HepG2 (cell line): ENCODE results near the gene PIP4K2B. TPM values are rescaled to one million over a fixed set of nuclear protein-coding genes. Genes with fewer than 3 reads are reported as not detected.

Source experiments
- GABPA ChIP-seq, 2 experiments: IDR thresholded peaks; 2 replicates each; pipeline ENCODE4 v1.6.1; 2011 to 2016; ENCODE audit warnings: low read depth in 2 of 2, low read length in 1 of 2, missing biosample characterization in 1 of 2, missing genetic modification characterization in 1 of 2
- HNF4A ChIP-seq: sonication (generic); formaldehyde crosslinking; IDR thresholded peaks from 2 replicates; pipeline ENCODE4 v1.4.0; 2020; ENCODE audit warnings: missing genetic modification reagents
- KLF9 ChIP-seq: IDR thresholded peaks from 2 replicates; pipeline ENCODE4 v1.6.1; 2016; ENCODE audit warnings: low read depth
- MED8 ChIP-seq: sonication (generic); formaldehyde crosslinking; IDR thresholded peaks from 2 replicates; pipeline ENCODE4 v1.8.1; 2023; ENCODE audit warnings: mild to moderate bottlenecking, missing genetic modification reagents; ENCODE audit not compliant: insufficient replicate concordance
- PITX1 ChIP-seq: sonication (generic); formaldehyde crosslinking; IDR thresholded peaks from 2 replicates; pipeline ENCODE4 v1.5.1; 2020; ENCODE audit warnings: mild to moderate bottlenecking, missing genetic modification reagents
- POLR2A ChIP-seq, 2 experiments: IDR thresholded peaks; 2 replicates each; pipeline ENCODE4 v1.6.1; 2011; ENCODE audit warnings: low read depth in 2 of 2, low read length in 2 of 2, mild to moderate bottlenecking in 1 of 2, moderate library complexity in 1 of 2; ENCODE audit not compliant: insufficient read depth in 1 of 2
- TMF1 ChIP-seq: sonication (generic); formaldehyde crosslinking; IDR thresholded peaks from 2 replicates; pipeline ENCODE4 v1.8.1; 2022; ENCODE audit warnings: low read depth, missing genetic modification reagents
- ZBTB3 ChIP-seq: sonication (generic); formaldehyde crosslinking; IDR thresholded peaks from 2 replicates; pipeline ENCODE4 v1.4.0; 2020; ENCODE audit warnings: low read depth, mild to moderate bottlenecking, moderate library complexity, missing genetic modification reagents, borderline replicate concordance
- ZBTB42 ChIP-seq: sonication (generic); formaldehyde crosslinking; IDR thresholded peaks from 2 replicates; pipeline ENCODE4 v1.5.0; 2020; ENCODE audit warnings: mild to moderate bottlenecking, missing genetic modification reagents
- ZIK1 ChIP-seq: sonication (generic); formaldehyde crosslinking; IDR thresholded peaks from 2 replicates; pipeline ENCODE4 v1.5.0; 2020; ENCODE audit warnings: mild to moderate bottlenecking, low read depth, missing genetic modification reagents, borderline replicate concordance
- ZNF616 ChIP-seq: sonication (generic); formaldehyde crosslinking; IDR thresholded peaks from 2 replicates; pipeline ENCODE4 v1.5.0; 2020; ENCODE audit warnings: low read depth, mild to moderate bottlenecking, missing genetic modification reagents
- ZSCAN29 ChIP-seq: sonication (generic); formaldehyde crosslinking; conservative IDR thresholded peaks from 2 replicates; pipeline ENCODE4 v1.4.0; 2020; ENCODE audit warnings: mild to moderate bottlenecking, missing genetic modification reagents
- polyA plus RNA-seq, 8 experiments: library from polyadenylated mRNA; depleted of rRNA in 3 of 8; stranded (reverse) in 7 of 8; unstranded in 1 of 8; fragments of >200 nt; fragmentation: Illumina TruSeq in 4 of 8; extraction: Trizol in 4 of 8; gene quantifications; 2 replicates each; pipeline versions ENCODE4 v1.2.1 to v1.2.3, GENCODE V29; 2011 to 2016; ENCODE audit warnings: low read depth in 4 of 8, missing spikeins in 1 of 8, mixed read lengths in 1 of 8; ENCODE audit not compliant: insufficient read depth in 1 of 8
- total RNA-seq, 5 experiments: library from RNA; depleted of rRNA; stranded (reverse); fragments of >200 nt; fragmentation: Illumina TruSeq; extraction: Trizol; gene quantifications; 2 replicates each; pipeline ENCODE4 v1.2.3, GENCODE V29; 2016; ENCODE audit warnings: low read depth in 1 of 5
- TF ChIP-seq, protein P1 (sequence below): sonication (generic); formaldehyde crosslinking; IDR thresholded peaks from 2 replicates; pipeline ENCODE4 v1.4.0; 2020; ENCODE audit warnings: missing genetic modification reagents, mild to moderate bottlenecking, borderline replicate concordance
- TF ChIP-seq, protein P2 (sequence below): sonication (generic); formaldehyde crosslinking; IDR thresholded peaks from 2 replicates; pipeline ENCODE4 v1.4.0; 2020; ENCODE audit warnings: missing genetic modification reagents, mild to moderate bottlenecking, borderline replicate concordance
- TF ChIP-seq, protein P3 (sequence below): sonication (generic); formaldehyde crosslinking; IDR thresholded peaks from 2 replicates; pipeline ENCODE4 v1.4.0; 2020; ENCODE audit warnings: mild to moderate bottlenecking, missing genetic modification reagents, borderline replicate concordance
- TF ChIP-seq, protein P4 (sequence below): sonication (generic); formaldehyde crosslinking; IDR thresholded peaks from 2 replicates; pipeline ENCODE4 v1.5.1; 2020; ENCODE audit warnings: mild to moderate bottlenecking, moderate library complexity, missing genetic modification reagents
- TF ChIP-seq, protein P5 (sequence below), 2 experiments: sonication (generic) in 1 of 2; formaldehyde crosslinking in 1 of 2; IDR thresholded peaks; 2 replicates each; pipeline versions ENCODE4 v1.4.0 to v1.6.1; 2018 to 2020; ENCODE audit warnings: missing genetic modification reagents in 2 of 2, borderline replicate concordance in 1 of 2, low read depth in 1 of 2, mild to moderate bottlenecking in 1 of 2, missing biosample characterization in 1 of 2

Gene PIP4K2B
- total and polyA plus RNA-seq, 2 of the 13 experiments (the other 11 are each of a cell fraction or from before 2014, with no cell fraction given): 20.4 to 54.0 TPM

DNA sequence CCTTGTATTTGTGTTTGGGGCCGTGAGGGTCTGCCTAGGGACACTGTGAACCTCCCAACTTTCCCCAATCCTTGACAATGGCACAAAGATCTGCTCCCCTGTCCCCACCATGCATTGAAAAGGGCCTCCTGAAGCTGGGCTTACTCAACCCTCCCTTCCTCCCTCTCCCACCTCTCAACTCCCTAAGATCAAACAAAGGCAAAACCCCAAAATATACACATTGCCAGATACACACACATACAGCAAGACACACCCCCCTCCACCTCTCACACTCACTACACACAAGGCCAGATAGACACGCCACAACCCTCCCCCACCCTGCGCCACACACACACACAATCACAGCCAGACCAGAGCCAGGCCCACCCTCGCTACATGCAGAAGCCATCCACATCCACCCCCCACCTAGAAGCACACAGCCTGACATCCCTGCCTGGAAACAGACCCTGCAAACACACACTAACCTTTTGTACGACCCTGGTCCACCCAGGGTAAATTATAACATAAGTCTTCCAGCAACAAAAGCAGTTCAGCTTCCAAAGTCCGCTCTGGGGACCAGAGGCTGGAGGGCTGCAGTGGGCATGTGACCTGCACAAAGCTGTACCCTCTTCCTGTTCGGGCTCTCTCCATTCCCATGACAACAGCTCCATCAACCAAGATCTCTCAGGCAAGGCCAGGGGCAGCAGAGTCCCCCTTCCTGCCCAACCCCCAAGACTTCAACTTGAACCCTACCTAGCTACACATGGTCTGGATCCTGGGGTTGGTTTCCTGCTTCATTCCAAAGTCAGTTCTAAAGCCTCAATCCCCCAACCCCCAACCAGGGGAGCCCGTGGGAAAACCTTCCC, 53.1 kb downstream of the PIP4K2B start (continued):
- TF ChIP-seq, protein P1, sequence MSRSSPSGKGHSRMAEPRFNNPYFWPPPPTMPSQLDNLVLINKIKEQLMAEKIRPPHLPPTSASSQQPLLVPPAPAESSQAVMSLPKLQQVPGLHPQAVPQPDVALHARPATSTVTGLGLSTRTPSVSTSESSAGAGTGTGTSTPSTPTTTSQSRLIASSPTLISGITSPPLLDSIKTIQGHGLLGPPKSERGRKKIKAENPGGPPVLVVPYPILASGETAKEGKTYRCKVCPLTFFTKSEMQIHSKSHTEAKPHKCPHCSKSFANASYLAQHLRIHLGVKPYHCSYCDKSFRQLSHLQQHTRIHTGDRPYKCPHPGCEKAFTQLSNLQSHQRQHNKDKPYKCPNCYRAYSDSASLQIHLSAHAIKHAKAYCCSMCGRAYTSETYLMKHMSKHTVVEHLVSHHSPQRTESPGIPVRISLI: no peak; the same call in 1 of the 2 replicates
- TF ChIP-seq MED8 (CRISPR knock-in tag): no peak
- TF ChIP-seq TMF1 (CRISPR knock-in tag): no peak
- TF ChIP-seq HNF4A (CRISPR knock-in tag): peak; percentile 97
- TF ChIP-seq, protein P2, sequence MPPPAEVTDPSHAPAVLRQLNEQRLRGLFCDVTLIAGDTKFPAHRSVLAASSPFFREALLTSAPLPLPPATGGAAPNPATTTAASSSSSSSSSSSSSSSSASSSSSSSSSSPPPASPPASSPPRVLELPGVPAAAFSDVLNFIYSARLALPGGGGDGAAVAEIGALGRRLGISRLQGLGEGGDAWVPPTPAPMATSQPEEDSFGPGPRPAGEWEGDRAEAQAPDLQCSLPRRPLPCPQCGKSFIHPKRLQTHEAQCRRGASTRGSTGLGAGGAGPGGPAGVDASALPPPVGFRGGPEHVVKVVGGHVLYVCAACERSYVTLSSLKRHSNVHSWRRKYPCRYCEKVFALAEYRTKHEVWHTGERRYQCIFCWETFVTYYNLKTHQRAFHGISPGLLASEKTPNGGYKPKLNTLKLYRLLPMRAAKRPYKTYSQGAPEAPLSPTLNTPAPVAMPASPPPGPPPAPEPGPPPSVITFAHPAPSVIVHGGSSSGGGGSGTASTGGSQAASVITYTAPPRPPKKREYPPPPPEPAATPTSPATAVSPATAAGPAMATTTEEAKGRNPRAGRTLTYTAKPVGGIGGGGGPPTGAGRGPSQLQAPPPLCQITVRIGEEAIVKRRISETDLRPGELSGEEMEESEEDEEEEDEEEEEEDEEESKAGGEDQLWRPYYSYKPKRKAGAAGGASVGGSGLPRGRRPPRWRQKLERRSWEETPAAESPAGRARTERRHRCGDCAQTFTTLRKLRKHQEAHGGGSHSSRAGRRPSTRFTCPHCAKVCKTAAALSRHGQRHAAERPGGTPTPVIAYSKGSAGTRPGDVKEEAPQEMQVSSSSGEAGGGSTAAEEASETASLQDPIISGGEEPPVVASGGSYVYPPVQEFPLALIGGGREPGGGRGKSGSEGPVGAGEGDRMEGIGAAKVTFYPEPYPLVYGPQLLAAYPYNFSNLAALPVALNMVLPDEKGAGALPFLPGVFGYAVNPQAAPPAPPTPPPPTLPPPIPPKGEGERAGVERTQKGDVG: no peak
- 0 out of 2 replicates have a peak, but pooled peaks have one; percentile 38 for TF ChIP-seq ZBTB3 (CRISPR knock-in tag)
- TF ChIP-seq PITX1 (CRISPR knock-in tag): peak; percentile 37; the same call in 1 of the 2 replicates
- TF ChIP-seq ZNF616: no peak
- no peak for TF ChIP-seq GABPA (IDR thresholded peaks at IDR 0.05; ENCODE audit: low read depth, low read length)
- peak; percentile 81 for TF ChIP-seq GABPA (CRISPR knock-in tag; IDR thresholded peaks at IDR 0.05; ENCODE audit: low read depth)
- TF ChIP-seq ZIK1: no peak
- TF ChIP-seq, protein P3, sequence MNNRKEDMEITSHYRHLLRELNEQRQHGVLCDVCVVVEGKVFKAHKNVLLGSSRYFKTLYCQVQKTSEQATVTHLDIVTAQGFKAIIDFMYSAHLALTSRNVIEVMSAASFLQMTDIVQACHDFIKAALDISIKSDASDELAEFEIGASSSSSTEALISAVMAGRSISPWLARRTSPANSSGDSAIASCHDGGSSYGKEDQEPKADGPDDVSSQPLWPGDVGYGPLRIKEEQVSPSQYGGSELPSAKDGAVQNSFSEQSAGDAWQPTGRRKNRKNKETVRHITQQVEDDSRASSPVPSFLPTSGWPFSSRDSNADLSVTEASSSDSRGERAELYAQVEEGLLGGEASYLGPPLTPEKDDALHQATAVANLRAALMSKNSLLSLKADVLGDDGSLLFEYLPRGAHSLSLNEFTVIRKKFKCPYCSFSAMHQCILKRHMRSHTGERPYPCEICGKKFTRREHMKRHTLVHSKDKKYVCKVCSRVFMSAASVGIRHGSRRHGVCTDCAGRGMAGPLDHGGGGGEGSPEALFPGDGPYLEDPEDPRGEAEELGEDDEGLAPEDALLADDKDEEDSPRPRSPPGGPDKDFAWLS (CRISPR knock-in tag): no peak
- peak in 1 of 2 experiments; percentile 48; a peak in 3 of 4 replicates for TF ChIP-seq POLR2A (IDR thresholded peaks at IDR 0.05; ENCODE audit: insufficient read depth in 1 of 2, low read depth in 2 of 2, low read length in 2 of 2)
- TF ChIP-seq ZBTB42 (CRISPR knock-in tag): no peak
- TF ChIP-seq, protein P4, sequence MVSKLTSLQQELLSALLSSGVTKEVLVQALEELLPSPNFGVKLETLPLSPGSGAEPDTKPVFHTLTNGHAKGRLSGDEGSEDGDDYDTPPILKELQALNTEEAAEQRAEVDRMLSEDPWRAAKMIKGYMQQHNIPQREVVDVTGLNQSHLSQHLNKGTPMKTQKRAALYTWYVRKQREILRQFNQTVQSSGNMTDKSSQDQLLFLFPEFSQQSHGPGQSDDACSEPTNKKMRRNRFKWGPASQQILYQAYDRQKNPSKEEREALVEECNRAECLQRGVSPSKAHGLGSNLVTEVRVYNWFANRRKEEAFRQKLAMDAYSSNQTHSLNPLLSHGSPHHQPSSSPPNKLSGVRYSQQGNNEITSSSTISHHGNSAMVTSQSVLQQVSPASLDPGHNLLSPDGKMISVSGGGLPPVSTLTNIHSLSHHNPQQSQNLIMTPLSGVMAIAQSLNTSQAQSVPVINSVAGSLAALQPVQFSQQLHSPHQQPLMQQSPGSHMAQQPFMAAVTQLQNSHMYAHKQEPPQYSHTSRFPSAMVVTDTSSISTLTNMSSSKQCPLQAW: peak; percentile 92
- TF ChIP-seq, protein P5, sequence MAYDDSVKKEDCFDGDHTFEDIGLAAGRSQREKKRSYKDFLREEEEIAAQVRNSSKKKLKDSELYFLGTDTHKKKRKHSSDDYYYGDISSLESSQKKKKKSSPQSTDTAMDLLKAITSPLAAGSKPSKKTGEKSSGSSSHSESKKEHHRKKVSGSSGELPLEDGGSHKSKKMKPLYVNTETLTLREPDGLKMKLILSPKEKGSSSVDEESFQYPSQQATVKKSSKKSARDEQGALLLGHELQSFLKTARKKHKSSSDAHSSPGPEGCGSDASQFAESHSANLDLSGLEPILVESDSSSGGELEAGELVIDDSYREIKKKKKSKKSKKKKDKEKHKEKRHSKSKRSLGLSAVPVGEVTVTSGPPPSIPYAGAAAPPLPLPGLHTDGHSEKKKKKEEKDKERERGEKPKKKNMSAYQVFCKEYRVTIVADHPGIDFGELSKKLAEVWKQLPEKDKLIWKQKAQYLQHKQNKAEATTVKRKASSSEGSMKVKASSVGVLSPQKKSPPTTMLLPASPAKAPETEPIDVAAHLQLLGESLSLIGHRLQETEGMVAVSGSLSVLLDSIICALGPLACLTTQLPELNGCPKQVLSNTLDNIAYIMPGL (CRISPR knock-in tag; IDR thresholded peaks at IDR 0.05; ENCODE audit: borderline replicate concordance in 1 of 2, low read depth in 1 of 2): peak; percentile 9 to 62; a peak in 3 of 4 replicates
- TF ChIP-seq ZSCAN29 (CRISPR knock-in tag): peak; percentile 80; the same call in 1 of the 2 replicates
- peak; percentile 79; the same call in 1 of the 2 replicates for TF ChIP-seq KLF9 (CRISPR knock-in tag)
